ENCODE data around the gene PTPRA. TPM values are rescaled to one million over a fixed set of nuclear protein-coding genes. Genes with fewer than 3 reads are reported as not detected.

The PTPRA gene
- total RNA-seq, 1 donor from 2014 or later, result 50.1 TPM

- Histone ChIP-seq H3K9ac (ENCODE audit: low read length) (no peak overlapping the region), H3K4me1 (ENCODE audit: insufficient read depth, low read length) (peaks cover 30% of the 10 kb centered on the region), H4K20me1 (ENCODE audit: insufficient read depth, low read length) (peaks cover 57% of the 10 kb centered on the region), H3K9me3 (ENCODE audit: insufficient read depth, low read depth, low read length) (no peaks in the 10 kb centered on the region), H3K4me3 (ENCODE audit: insufficient read depth, low read depth, low read length) (no peak overlapping the region), H3K27me3 (ENCODE audit: insufficient read depth, low read length) (no peaks in the 10 kb centered on the region), H3K36me3 (ENCODE audit: insufficient read depth, low read length) (no peaks in the 10 kb centered on the region), H2AFZ (ENCODE audit: low read depth, low read length) (no peak overlapping the region), H3K79me2 (ENCODE audit: insufficient read depth, low read length) (peaks cover 65% of the 10 kb centered on the region), H3K4me2 (ENCODE audit: low read length) (no peak overlapping the region), H3K27ac (ENCODE audit: low read depth, low read length) (no peak overlapping the region)
- H3K27me3 Mint-ChIP-seq (ENCODE audit: low read depth, unreplicated experiment), result no peaks in the 10 kb centered on the region
- no peak overlapping the region for H3K27ac Mint-ChIP-seq (ENCODE audit: unreplicated experiment)
- no peak for FAIRE-seq
- no peak for DNase-seq (ENCODE audit: low read depth)
- H3K4me1 Mint-ChIP-seq (ENCODE audit: low read depth, unreplicated experiment), result peaks cover 17% of the 10 kb centered on the region
- no peak overlapping the region for H3K4me3 Mint-ChIP-seq (ENCODE audit: unreplicated experiment)
- H3K36me3 Mint-ChIP-seq (ENCODE audit: low read depth, unreplicated experiment), result no peaks in the 10 kb centered on the region
- TF ChIP-seq EZH2 (IDR thresholded peaks at IDR 0.05; ENCODE audit: insufficient read depth, low read length), result no peak
- TF ChIP-seq, protein P1, sequence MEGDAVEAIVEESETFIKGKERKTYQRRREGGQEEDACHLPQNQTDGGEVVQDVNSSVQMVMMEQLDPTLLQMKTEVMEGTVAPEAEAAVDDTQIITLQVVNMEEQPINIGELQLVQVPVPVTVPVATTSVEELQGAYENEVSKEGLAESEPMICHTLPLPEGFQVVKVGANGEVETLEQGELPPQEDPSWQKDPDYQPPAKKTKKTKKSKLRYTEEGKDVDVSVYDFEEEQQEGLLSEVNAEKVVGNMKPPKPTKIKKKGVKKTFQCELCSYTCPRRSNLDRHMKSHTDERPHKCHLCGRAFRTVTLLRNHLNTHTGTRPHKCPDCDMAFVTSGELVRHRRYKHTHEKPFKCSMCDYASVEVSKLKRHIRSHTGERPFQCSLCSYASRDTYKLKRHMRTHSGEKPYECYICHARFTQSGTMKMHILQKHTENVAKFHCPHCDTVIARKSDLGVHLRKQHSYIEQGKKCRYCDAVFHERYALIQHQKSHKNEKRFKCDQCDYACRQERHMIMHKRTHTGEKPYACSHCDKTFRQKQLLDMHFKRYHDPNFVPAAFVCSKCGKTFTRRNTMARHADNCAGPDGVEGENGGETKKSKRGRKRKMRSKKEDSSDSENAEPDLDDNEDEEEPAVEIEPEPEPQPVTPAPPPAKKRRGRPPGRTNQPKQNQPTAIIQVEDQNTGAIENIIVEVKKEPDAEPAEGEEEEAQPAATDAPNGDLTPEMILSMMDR (IDR thresholded peaks at IDR 0.05; ENCODE audit: insufficient read depth, low read depth, low read length), result no peak
- no peaks in the 10 kb centered on the region for H3K9me3 Mint-ChIP-seq (ENCODE audit: unreplicated experiment)
These were observed 2.5 kb downstream of the PTPRA start for GRCh38 chr20:2875690-2876203.

GRCh38 chr20:2878515-2878914 lies 5.2 kb downstream of the PTPRA start:
- H3K4me2 ChIP-seq (ENCODE audit: low read length), result no peak overlapping the region
- TF ChIP-seq, protein P1 (IDR thresholded peaks at IDR 0.05; ENCODE audit: insufficient read depth, low read depth, low read length), result no peak
- TF ChIP-seq EZH2 (IDR thresholded peaks at IDR 0.05; ENCODE audit: insufficient read depth, low read length), result no peak
- Mint-ChIP-seq H3K27ac (ENCODE audit: unreplicated experiment) (no peak overlapping the region), H3K36me3 (ENCODE audit: low read depth, unreplicated experiment) (no peaks in the 10 kb centered on the region), H3K27me3 (ENCODE audit: low read depth, unreplicated experiment) (no peaks in the 10 kb centered on the region), H3K4me1 (ENCODE audit: low read depth, unreplicated experiment) (peaks cover 12% of the 10 kb centered on the region), H3K4me3 (ENCODE audit: unreplicated experiment) (no peak overlapping the region), H3K9me3 (ENCODE audit: unreplicated experiment) (no peaks in the 10 kb centered on the region)
- H3K27ac ChIP-seq (ENCODE audit: low read depth, low read length), result no peak overlapping the region
- peaks cover 87% of the 10 kb centered on the region for H3K79me2 ChIP-seq (ENCODE audit: insufficient read depth, low read length)
- DNase-seq (ENCODE audit: low read depth) (no peak), FAIRE-seq (no peak)
- H3K4me3 ChIP-seq (ENCODE audit: insufficient read depth, low read depth, low read length), result no peak overlapping the region
- no peak overlapping the region for H3K9ac ChIP-seq (ENCODE audit: low read length)
- no peak overlapping the region for H2AFZ ChIP-seq (ENCODE audit: low read depth, low read length)
- H4K20me1 ChIP-seq (ENCODE audit: insufficient read depth, low read length), result peaks cover 78% of the 10 kb centered on the region
- H3K9me3 ChIP-seq (ENCODE audit: insufficient read depth, low read depth, low read length), result no peaks in the 10 kb centered on the region
- peaks cover 15% of the 10 kb centered on the region for H3K4me1 ChIP-seq (ENCODE audit: insufficient read depth, low read length)
- no peaks in the 10 kb centered on the region for H3K27me3 ChIP-seq (ENCODE audit: insufficient read depth, low read length)
- H3K36me3 ChIP-seq (ENCODE audit: insufficient read depth, low read length), result no peaks in the 10 kb centered on the region

DNA sequence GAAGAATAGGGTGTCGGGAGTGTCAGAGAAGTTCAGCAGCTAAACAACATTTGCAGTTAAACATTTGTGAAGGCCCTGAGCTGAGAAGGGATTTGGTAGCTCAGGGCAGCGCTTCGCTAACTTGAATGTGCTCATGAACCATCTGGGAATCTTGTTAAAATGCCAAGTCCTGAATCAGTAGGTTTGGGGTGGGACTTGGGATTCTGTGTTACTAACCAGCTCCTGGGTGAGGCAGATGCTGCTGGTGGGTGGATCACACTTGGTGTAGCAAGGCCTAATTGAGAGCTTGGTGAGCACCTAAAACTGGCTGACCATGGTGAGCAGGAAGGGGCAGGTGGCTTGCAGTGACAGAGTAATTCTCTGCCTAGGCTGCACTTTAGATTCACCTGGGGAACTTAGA lies 5.9 kb downstream of the PTPRA start:
- no peaks in the 10 kb centered on the region for H3K27me3 ChIP-seq (ENCODE audit: insufficient read depth, low read length)
- H4K20me1 ChIP-seq (ENCODE audit: insufficient read depth, low read length), result peaks cover 79% of the 10 kb centered on the region
- no peak for FAIRE-seq
- H3K4me1 ChIP-seq (ENCODE audit: insufficient read depth, low read length), result peaks cover 14% of the 10 kb centered on the region
- no peaks in the 10 kb centered on the region for H3K36me3 ChIP-seq (ENCODE audit: insufficient read depth, low read length)
- no peaks in the 10 kb centered on the region for H3K36me3 Mint-ChIP-seq (ENCODE audit: low read depth, unreplicated experiment)
- H3K4me2 ChIP-seq (ENCODE audit: low read length), result no peak overlapping the region
- H3K27ac ChIP-seq (ENCODE audit: low read depth, low read length), result no peak overlapping the region
- no peak overlapping the region for H3K27ac Mint-ChIP-seq (ENCODE audit: unreplicated experiment)
- peaks cover 87% of the 10 kb centered on the region for H3K79me2 ChIP-seq (ENCODE audit: insufficient read depth, low read length)
- peak; percentile 82 for DNase-seq (ENCODE audit: low read depth)
- no peaks in the 10 kb centered on the region for H3K27me3 Mint-ChIP-seq (ENCODE audit: low read depth, unreplicated experiment)
- H3K4me1 Mint-ChIP-seq (ENCODE audit: low read depth, unreplicated experiment), result peaks cover 12% of the 10 kb centered on the region
- H3K9me3 ChIP-seq (ENCODE audit: insufficient read depth, low read depth, low read length), result no peaks in the 10 kb centered on the region
- H3K9me3 Mint-ChIP-seq (ENCODE audit: unreplicated experiment), result no peaks in the 10 kb centered on the region
- H3K9ac ChIP-seq (ENCODE audit: low read length), result no peak overlapping the region
- no peak overlapping the region for H2AFZ ChIP-seq (ENCODE audit: low read depth, low read length)
- H3K4me3 ChIP-seq (ENCODE audit: insufficient read depth, low read depth, low read length), result no peak overlapping the region
- no peak overlapping the region for H3K4me3 Mint-ChIP-seq (ENCODE audit: unreplicated experiment)
- TF ChIP-seq, protein P1 (IDR thresholded peaks at IDR 0.05; ENCODE audit: insufficient read depth, low read depth, low read length), result no peak
- TF ChIP-seq EZH2 (IDR thresholded peaks at IDR 0.05; ENCODE audit: insufficient read depth, low read length), result no peak

All from astrocyte (in vitro differentiated cells and primary cell).